ENCODE results near the gene ALDH1L2. TPM values are rescaled to one million over a fixed set of nuclear protein-coding genes. Genes with fewer than 3 reads are reported as not detected.
A peak's percentile ranks its signal among the peaks of the same experiment; 100 is the strongest.
"Not testable (repeated sequence)": the region's sequence is repeated elsewhere in the genome, so short reads cannot be mapped to it uniquely, and the experiment has no call there.

The ALDH1L2 gene
- total RNA-seq, 4 donors from 2014 or later: 7.2 to 12.2 (median 10.2) TPM

DNA sequence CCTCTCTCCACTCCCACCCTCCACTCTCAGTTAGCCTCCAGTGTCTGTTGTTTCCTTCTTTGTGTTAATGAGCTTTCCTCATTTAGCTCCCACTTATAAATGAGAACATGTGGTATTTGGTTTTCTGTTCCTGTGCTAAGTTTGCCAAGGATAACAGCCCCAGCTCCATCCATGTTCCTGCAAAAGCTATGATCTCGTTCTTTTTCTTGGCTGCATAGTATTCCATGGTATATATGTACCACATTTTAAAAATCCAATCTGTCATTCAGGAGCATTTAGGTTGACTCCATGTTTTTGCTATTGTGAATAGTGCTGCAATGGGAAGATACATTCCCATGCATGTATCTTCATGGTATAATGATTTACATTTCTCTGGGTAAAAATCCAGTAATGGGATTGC is 20.5 kb upstream of the ALDH1L2 start:
- no peak for DNase-seq (ENCODE audit: low spot score in 2 of 2)
- Histone ChIP-seq H3K4me3 (no peak overlapping the region), H3K27ac (no peak overlapping the region), H3K36me3 (no peaks in the 10 kb centered on the region), H3K27me3 (no peaks in the 10 kb centered on the region), H3K4me1 (peaks cover 0 to 28% (median 5%) of the 10 kb centered on the region in 4 donors), H3K9me3 (no peaks in the 10 kb centered on the region)
- TF ChIP-seq, protein P1, sequence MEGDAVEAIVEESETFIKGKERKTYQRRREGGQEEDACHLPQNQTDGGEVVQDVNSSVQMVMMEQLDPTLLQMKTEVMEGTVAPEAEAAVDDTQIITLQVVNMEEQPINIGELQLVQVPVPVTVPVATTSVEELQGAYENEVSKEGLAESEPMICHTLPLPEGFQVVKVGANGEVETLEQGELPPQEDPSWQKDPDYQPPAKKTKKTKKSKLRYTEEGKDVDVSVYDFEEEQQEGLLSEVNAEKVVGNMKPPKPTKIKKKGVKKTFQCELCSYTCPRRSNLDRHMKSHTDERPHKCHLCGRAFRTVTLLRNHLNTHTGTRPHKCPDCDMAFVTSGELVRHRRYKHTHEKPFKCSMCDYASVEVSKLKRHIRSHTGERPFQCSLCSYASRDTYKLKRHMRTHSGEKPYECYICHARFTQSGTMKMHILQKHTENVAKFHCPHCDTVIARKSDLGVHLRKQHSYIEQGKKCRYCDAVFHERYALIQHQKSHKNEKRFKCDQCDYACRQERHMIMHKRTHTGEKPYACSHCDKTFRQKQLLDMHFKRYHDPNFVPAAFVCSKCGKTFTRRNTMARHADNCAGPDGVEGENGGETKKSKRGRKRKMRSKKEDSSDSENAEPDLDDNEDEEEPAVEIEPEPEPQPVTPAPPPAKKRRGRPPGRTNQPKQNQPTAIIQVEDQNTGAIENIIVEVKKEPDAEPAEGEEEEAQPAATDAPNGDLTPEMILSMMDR (IDR thresholded peaks at IDR 0.05): no peak
- TF ChIP-seq EP300 (IDR thresholded peaks at IDR 0.05) (no peak), POLR2A (IDR thresholded peaks at IDR 0.05) (no peak)
- WGBS, 2 donors: 90 to 93% methylated on average over 1 of the region's 1 CpG

DNA sequence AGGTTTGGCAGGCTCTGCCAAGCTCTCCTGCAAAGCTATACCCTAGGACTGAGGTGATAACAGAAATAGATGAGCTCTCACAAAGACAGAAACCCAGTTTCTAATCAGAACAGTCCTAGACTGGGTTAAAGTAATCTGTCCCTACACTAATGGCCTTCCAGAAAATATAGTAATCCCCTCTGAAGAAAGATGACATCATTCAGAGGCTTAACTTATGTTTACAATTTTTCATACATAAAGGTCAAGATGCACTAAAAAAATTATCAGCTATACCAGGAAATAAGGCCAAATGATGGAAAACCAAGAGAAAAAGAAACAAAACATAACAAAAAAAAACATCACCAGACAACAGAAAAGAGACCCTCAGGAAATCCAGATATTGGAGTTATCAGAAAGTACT is 18.4 kb upstream of the ALDH1L2 start:
- no peak overlapping the region for H3K27ac ChIP-seq
- no peak for DNase-seq (ENCODE audit: low spot score in 2 of 2)
- H3K36me3 ChIP-seq: no peaks in the 10 kb centered on the region
- H3K27me3 ChIP-seq: no peaks in the 10 kb centered on the region
- no peaks in the 10 kb centered on the region for H3K9me3 ChIP-seq
- H3K4me1 ChIP-seq: peaks cover 0 to 14% (median 0%) of the 10 kb centered on the region in 4 donors
- H3K4me3 ChIP-seq: no peak overlapping the region
- TF ChIP-seq, protein P1 (IDR thresholded peaks at IDR 0.05): no peak
- TF ChIP-seq POLR2A (IDR thresholded peaks at IDR 0.05): no peak
- TF ChIP-seq EP300 (IDR thresholded peaks at IDR 0.05): no peak

DNA sequence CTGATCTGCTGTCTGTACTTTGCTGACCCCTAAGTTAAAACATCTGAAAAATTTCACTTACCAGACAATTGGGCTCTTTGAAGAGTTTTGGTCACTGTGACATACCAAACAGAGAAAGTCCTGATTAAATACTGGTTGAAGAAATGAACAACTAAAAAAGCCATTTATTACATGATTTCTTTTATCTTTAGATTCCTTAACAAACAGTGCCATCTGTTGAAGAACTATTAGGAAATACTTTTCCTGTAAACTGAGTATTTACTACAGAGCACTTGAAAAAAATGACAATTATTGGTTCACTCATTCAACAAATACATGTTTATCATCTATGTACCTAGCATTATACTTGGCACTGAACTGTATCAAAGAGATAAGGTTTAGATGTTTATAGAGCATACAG is 16.7 kb upstream of the ALDH1L2 start:
- Histone ChIP-seq H3K4me3 (no peak overlapping the region), H3K36me3 (no peaks in the 10 kb centered on the region), H3K27ac (peak overlapping the region in 2 of 4 donors; percentile 9 to 17), H3K4me1 (peaks cover 0 to 9% (median 0%) of the 10 kb centered on the region in 4 donors), H3K9me3 (peaks cover 0 to 2% (median 0%) of the 10 kb centered on the region in 4 donors), H3K27me3 (no peaks in the 10 kb centered on the region)
- TF ChIP-seq, protein P1 (IDR thresholded peaks at IDR 0.05): peak in 1 of 5 experiments; percentile 10
- no peak for TF ChIP-seq POLR2A (IDR thresholded peaks at IDR 0.05)
- DNase-seq (ENCODE audit: low spot score in 2 of 2): no peak

DNA sequence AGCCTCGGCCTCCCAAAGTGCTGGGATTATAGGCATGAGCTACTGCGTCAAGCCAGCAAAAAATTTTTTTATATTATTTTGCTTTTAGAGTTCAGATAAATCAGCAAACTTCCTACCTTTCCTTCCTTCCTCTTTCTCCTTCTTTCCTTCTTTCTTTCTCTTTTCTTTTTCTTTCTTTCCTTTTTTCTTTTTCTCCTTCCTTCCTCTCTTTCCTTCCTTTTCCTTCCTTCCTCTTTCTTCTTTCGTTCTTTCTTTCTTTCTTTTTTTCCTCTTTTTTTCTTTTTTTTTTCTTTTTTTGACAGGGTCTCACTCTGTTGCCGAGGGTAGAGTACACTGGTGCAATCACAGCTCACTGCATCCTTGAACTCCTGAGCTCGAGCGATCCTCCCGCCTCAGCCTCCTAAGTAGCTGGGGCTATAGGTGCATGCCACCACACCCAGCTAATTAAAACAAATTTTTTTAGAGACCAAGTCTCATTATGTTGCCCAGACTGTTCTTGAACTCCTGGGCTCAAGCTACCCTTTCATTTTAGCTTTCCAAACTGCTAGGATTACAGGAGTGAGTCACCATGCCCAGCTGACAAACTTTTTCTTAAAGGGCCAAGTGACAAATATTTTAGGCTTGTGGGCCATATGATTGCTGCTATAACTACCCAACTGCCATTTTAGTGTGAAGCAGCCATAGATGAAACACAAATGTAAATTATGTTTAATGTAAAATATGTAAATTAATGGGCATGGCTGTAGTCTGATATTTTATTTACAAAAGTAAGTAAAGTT is 16.1 kb upstream of the ALDH1L2 start:
- no peak for TF ChIP-seq POLR2A (IDR thresholded peaks at IDR 0.05)
- TF ChIP-seq, protein P1 (IDR thresholded peaks at IDR 0.05): no peak
- TF ChIP-seq EP300 (IDR thresholded peaks at IDR 0.05): no peak
- whole genome bisulfite sequencing, 2 donors: 76 to 80% methylated on average over 7 of the region's 7 CpGs
- Histone ChIP-seq H3K9me3 (peaks cover 0 to 8% (median 0%) of the 10 kb centered on the region in 4 donors), H3K36me3 (no peaks in the 10 kb centered on the region), H3K27me3 (no peaks in the 10 kb centered on the region), H3K4me3 (no peak overlapping the region), H3K27ac (peak overlapping the region in 2 of 4 donors; percentile 9 to 17), H3K4me1 (peaks cover 0 to 9% (median 0%) of the 10 kb centered on the region in 4 donors)
- no peak for DNase-seq (ENCODE audit: low spot score in 2 of 2)

DNA sequence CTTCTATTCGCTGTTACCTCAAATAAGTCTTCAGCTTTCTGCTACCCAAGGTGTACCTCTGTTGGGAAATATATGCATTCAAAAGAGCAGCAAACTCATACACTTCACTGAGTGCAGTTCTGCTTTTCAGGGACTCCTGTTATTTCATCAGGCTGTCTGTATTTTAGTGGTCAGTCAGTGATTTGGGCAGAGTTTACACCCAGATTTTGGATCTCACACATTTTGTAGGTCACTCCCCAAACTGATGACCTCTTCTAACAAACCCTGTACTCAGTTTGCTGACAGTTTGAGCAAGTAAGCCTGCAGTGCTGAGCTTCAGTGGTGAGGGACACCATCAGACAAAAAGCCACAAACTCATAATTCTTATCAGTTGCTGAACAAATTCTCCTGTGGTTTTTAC is 15.1 kb upstream of the ALDH1L2 start:
- Histone ChIP-seq H3K36me3 (no peaks in the 10 kb centered on the region), H3K9me3 (peaks cover 0 to 17% (median 2%) of the 10 kb centered on the region in 4 donors), H3K4me3 (no peak overlapping the region), H3K27me3 (no peaks in the 10 kb centered on the region), H3K27ac (no peak overlapping the region), H3K4me1 (peaks cover 0 to 9% (median 0%) of the 10 kb centered on the region in 4 donors)
- DNase-seq (ENCODE audit: low spot score in 2 of 2): no peak
- WGBS, 2 donors: 93 to 100% methylated on average over 1 of the region's 1 CpG
- TF ChIP-seq, protein P1 (IDR thresholded peaks at IDR 0.05): no peak
- no peak for TF ChIP-seq POLR2A (IDR thresholded peaks at IDR 0.05)
- no peak for TF ChIP-seq EP300 (IDR thresholded peaks at IDR 0.05)

DNA sequence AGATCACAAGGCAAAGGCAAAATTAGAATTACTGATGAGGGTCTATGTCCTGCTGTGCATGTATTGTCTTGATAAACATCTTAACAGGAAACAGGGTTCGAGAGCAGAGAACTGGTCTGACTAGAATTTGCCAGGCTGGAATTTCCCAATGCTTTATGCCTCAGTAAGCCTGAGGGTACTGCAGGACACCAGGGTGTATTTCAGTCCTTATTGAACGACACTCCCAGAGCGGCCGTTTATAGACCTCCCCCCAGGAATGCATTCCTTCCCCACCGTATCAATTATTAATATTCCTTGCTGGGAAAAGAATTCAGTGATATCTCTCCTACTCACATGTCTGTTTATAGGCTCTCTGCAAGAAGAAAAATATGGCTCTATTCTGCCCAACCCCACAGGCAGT is 11.1 kb upstream of the ALDH1L2 start:
- H3K27ac ChIP-seq; H3K27me3 ChIP-seq; H3K4me3 ChIP-seq; DNase-seq (ENCODE audit: low spot score in 2 of 2); H3K36me3 ChIP-seq; H3K4me1 ChIP-seq: not testable (repeated sequence)
- 89 to 90% methylated on average over 5 of the region's 5 CpGs for WGBS, 2 donors
- H3K9me3 ChIP-seq: peaks cover 0 to 17% (median 2%) of the 10 kb centered on the region in 4 donors
